H9 (cell line): ENCODE measurements around the gene RABIF. TPM values are rescaled to one million over a fixed set of nuclear protein-coding genes. Genes with fewer than 3 reads are reported as not detected.

Experiments used
- DNase-seq: peaks from one replicate; pipeline ENCODE4 v3.0.0-alpha.2; 2017
- H2AFZ ChIP-seq: one replicate; pipeline ENCODE4 v1.6.1; 2013; ENCODE audit warnings: mild to moderate bottlenecking, low read length, control low read depth, moderate library complexity
- H2AK5ac ChIP-seq: 2 replicates; pipeline ENCODE4 v1.6.1; 2013; ENCODE audit warnings: low read length, control low read depth, mixed read lengths; ENCODE audit not compliant: insufficient read length
- H2BK120ac ChIP-seq: one replicate; pipeline ENCODE4 v1.6.1; 2013; ENCODE audit warnings: low read depth, mild to moderate bottlenecking, low read length, control low read depth, inconsistent platforms; ENCODE audit not compliant: poor library complexity, severe bottlenecking
- H2BK12ac ChIP-seq: 2 replicates; pipeline ENCODE4 v1.6.1; 2013; ENCODE audit warnings: low read length, control low read depth, mixed read lengths, low read depth; ENCODE audit not compliant: insufficient read length
- H2BK15ac ChIP-seq: 2 replicates; pipeline ENCODE4 v1.6.1; 2013; ENCODE audit warnings: low read depth, low read length, control low read depth
- H2BK20ac ChIP-seq: one replicate; pipeline ENCODE4 v1.6.1; 2013; ENCODE audit warnings: low read depth, mild to moderate bottlenecking, low read length, control low read depth, inconsistent platforms; ENCODE audit not compliant: poor library complexity, severe bottlenecking
- H2BK5ac ChIP-seq: 2 replicates; pipeline ENCODE4 v1.6.1; 2013; ENCODE audit warnings: low read length, control low read depth, mixed read lengths; ENCODE audit not compliant: insufficient read length
- H3K14ac ChIP-seq: 2 replicates; pipeline ENCODE4 v1.6.1; 2013; ENCODE audit warnings: low read length, control low read depth; ENCODE audit not compliant: insufficient read depth
- H3K18ac ChIP-seq: 2 replicates; pipeline ENCODE4 v1.6.1; 2013; ENCODE audit warnings: low read depth, mild to moderate bottlenecking, mixed read lengths, low read length, control low read depth; ENCODE audit not compliant: insufficient read length
- H3K23ac ChIP-seq: 2 replicates; pipeline ENCODE4 v1.6.1; 2013; ENCODE audit warnings: low read length, control low read depth, mixed read lengths, low read depth; ENCODE audit not compliant: insufficient read length
- H3K23me2 ChIP-seq: 2 replicates; pipeline ENCODE4 v1.6.1; 2013; ENCODE audit warnings: low read depth, mild to moderate bottlenecking, mixed read lengths, low read length, control low read depth; ENCODE audit not compliant: insufficient read length, poor library complexity, severe bottlenecking
- H3K27ac ChIP-seq: 2 replicates; pipeline ENCODE4 v1.5.1; 2013; ENCODE audit warnings: low read length, control low read depth, mixed read lengths, low read depth; ENCODE audit not compliant: insufficient read length
- H3K27me3 ChIP-seq: 2 replicates; pipeline ENCODE4 v1.6.1; 2013; ENCODE audit warnings: low read length, control low read depth, inconsistent platforms; ENCODE audit not compliant: insufficient read depth
- H3K4ac ChIP-seq: 2 replicates; pipeline ENCODE4 v1.6.1; 2013; ENCODE audit warnings: low read depth, mild to moderate bottlenecking, control low read depth, inconsistent platforms, low read length, moderate library complexity
- H3K4me1 ChIP-seq: 2 replicates; pipeline ENCODE4 v1.6.1; 2013; ENCODE audit warnings: low read length, control low read depth, inconsistent platforms; ENCODE audit not compliant: insufficient read depth
- H3K4me2 ChIP-seq: 2 replicates; pipeline ENCODE4 v1.6.1; 2013; ENCODE audit warnings: low read length, control low read depth, mixed read lengths; ENCODE audit not compliant: insufficient read length, insufficient read depth
- H3K56ac ChIP-seq: 2 replicates; pipeline ENCODE4 v1.6.1; 2013; ENCODE audit warnings: low read depth, mild to moderate bottlenecking, mixed read lengths, low read length, control low read depth; ENCODE audit not compliant: insufficient read length
- H3K79me1 ChIP-seq: 2 replicates; pipeline ENCODE4 v1.6.1; 2013; ENCODE audit warnings: low read depth, mild to moderate bottlenecking, moderate library complexity, low read length, control low read depth, inconsistent platforms; ENCODE audit not compliant: insufficient read depth, poor library complexity, severe bottlenecking
- H3K79me2 ChIP-seq: 2 replicates; pipeline ENCODE4 v1.6.1; 2013; ENCODE audit warnings: low read length, control low read depth, inconsistent platforms; ENCODE audit not compliant: insufficient read depth
- H3K9ac ChIP-seq: 2 replicates; pipeline ENCODE4 v1.6.1; 2013; ENCODE audit warnings: low read length, control low read depth, mixed read lengths; ENCODE audit not compliant: insufficient read length; ENCODE audit errors: extremely low read depth
- H3K9me3 ChIP-seq: one replicate; pipeline ENCODE4 v1.6.1; 2013; ENCODE audit warnings: low read depth, low read length, inconsistent platforms; ENCODE audit not compliant: control insufficient read depth
- H3T11ph ChIP-seq: one replicate; pipeline ENCODE4 v1.6.1; 2013; ENCODE audit warnings: mild to moderate bottlenecking, low read length, control low read depth, inconsistent platforms
- H4K20me1 ChIP-seq: one replicate; pipeline ENCODE4 v1.6.1; 2013; ENCODE audit not compliant: control insufficient read depth, insufficient read length, insufficient read depth
- H4K5ac ChIP-seq: 2 replicates; pipeline ENCODE4 v1.6.1; 2013; ENCODE audit warnings: low read depth, mild to moderate bottlenecking, mixed read lengths, low read length, control low read depth; ENCODE audit not compliant: insufficient read length
- H4K8ac ChIP-seq: replicated peaks from 2 replicates; pipeline ENCODE4 v1.6.1; 2013; ENCODE audit warnings: low read length, control low read depth, mixed read lengths, low read depth; ENCODE audit not compliant: insufficient read length
- H4K91ac ChIP-seq: 2 replicates; pipeline ENCODE4 v1.6.1; 2013; ENCODE audit warnings: low read depth, mild to moderate bottlenecking, moderate library complexity, mixed read lengths, low read length, control low read depth; ENCODE audit not compliant: insufficient read length
- H3K27ac Mint-ChIP-seq, 3 experiments: 2 replicates in 2 of 3; 3 replicates in 1 of 3; pipeline ENCODE4 v1.8.0; 2020 to 2021; ENCODE audit warnings: mixed read lengths in 3 of 3, mild to moderate bottlenecking in 1 of 3, moderate library complexity in 1 of 3
- H3K27me3 Mint-ChIP-seq: 2 replicates; pipeline ENCODE4 v1.8.0; 2021; ENCODE audit warnings: low read depth, mild to moderate bottlenecking, moderate library complexity, mixed read lengths
- H3K36me3 Mint-ChIP-seq, 3 experiments: 2 replicates in 2 of 3; 3 replicates in 1 of 3; pipeline ENCODE4 v1.8.0; 2020 to 2021; ENCODE audit warnings: low read depth in 3 of 3, mixed read lengths in 3 of 3; ENCODE audit not compliant: insufficient read depth in 1 of 3
- H3K4me1 Mint-ChIP-seq, 2 experiments: 2 replicates each; pipeline ENCODE4 v1.8.0; 2020; ENCODE audit warnings: mixed read lengths in 2 of 2
- H3K4me3 Mint-ChIP-seq, 2 experiments: 2 replicates in 1 of 2; 3 replicates in 1 of 2; pipeline ENCODE4 v1.8.0; 2020 to 2021; ENCODE audit warnings: mild to moderate bottlenecking in 2 of 2, mixed read lengths in 2 of 2, moderate library complexity in 1 of 2
- H3K9me3 Mint-ChIP-seq, 2 experiments: 2 replicates in 1 of 2; 3 replicates in 1 of 2; pipeline ENCODE4 v1.8.0; 2020; ENCODE audit warnings: mild to moderate bottlenecking in 2 of 2, mixed read lengths in 2 of 2, moderate library complexity in 1 of 2
- CTCF ChIP-seq: fragments of 200-600 bp; sonication (generic); conservative IDR thresholded peaks from 3 replicates; pipeline ENCODE4 v1.8.0; 2021; ENCODE audit warnings: antibody characterized with exemption, mild to moderate bottlenecking
- WGBS: extraction: QIAGEN DNeasy Blood & Tissue Kit; methylation state at CpG from one replicate; pipeline ENCODE4 v1.1.7; 2013; ENCODE audit warnings: missing lambda C conversion rate, low lambda C conversion rate, mixed read lengths; ENCODE audit not compliant: insufficient read length; ENCODE audit errors: extremely low coverage; 5-methylcytosine and 5-hydroxymethylcytosine counted together
- total RNA-seq: library from RNA; stranded (reverse); gene quantifications from 2 replicates; pipeline ENCODE4 v1.2.1, GENCODE V29; 2021

The RABIF gene
- total RNA-seq, 1 experiment from 2014 or later: 8.3 TPM

GRCh38 chr1:202856014-202856413 lies 32.9 kb downstream of the RABIF start:
- Histone ChIP-seq H3K9ac (no peak overlapping the region), H3K56ac (no peak overlapping the region), H3K23me2 (peaks cover 4% of the 10 kb centered on the region), H3K9me3 (no peaks in the 10 kb centered on the region), H4K20me1 (no peaks in the 10 kb centered on the region), H3K23ac (no peak overlapping the region), H4K91ac (no peak overlapping the region), H2BK120ac (no peak overlapping the region), H3K79me1 (peaks cover 11% of the 10 kb centered on the region), H2AFZ (no peak overlapping the region), H2BK12ac (no peak overlapping the region), H3K14ac (no peak overlapping the region), H2AK5ac (no peak overlapping the region), H3K4me2 (no peak overlapping the region), H2BK15ac (no peak overlapping the region), H3K4ac (no peak overlapping the region), H4K8ac (no peak overlapping the region), H3K27me3 (no peaks in the 10 kb centered on the region), H2BK5ac (no peak overlapping the region), H3K4me1 (0 out of 2 replicates have a peak, but pooled peaks cover 2% of the 10 kb centered on the region), H3T11ph (no peak overlapping the region), H3K79me2 (peaks cover 3% of the 10 kb centered on the region; the same call in 1 of the 2 replicates), H3K27ac (no peak overlapping the region), H3K18ac (no peak overlapping the region), H2BK20ac (no peak overlapping the region), H4K5ac (no peak overlapping the region)
- peaks cover 18 to 64% (median 46%) of the 10 kb centered on the region in 3 experiments; a peak in 6 of 7 replicates for H3K36me3 Mint-ChIP-seq
- TF ChIP-seq CTCF: no peak
- no CpG with 5 or more reads among the region's 2 CpGs for WGBS
- H3K27ac Mint-ChIP-seq: no peak overlapping the region
- no peak overlapping the region for H3K4me3 Mint-ChIP-seq
- no peaks in the 10 kb centered on the region for H3K27me3 Mint-ChIP-seq
- H3K4me1 Mint-ChIP-seq: peaks cover 5 to 10% of the 10 kb centered on the region in 2 experiments
- DNase-seq: no peak
- H3K9me3 Mint-ChIP-seq: no peaks in the 10 kb centered on the region
